ENCODE results near the gene LRP2BP. TPM values are rescaled to one million over a fixed set of nuclear protein-coding genes. Genes with fewer than 3 reads are reported as not detected.

Gene LRP2BP
- total RNA-seq, 2 experiments from 2014 or later, result 2.7 to 3.1 TPM

- H3K4me1 Mint-ChIP-seq (ENCODE audit: low read depth), result no peaks in the 10 kb centered on the region
- Histone ChIP-seq H3K9me3 (ENCODE audit: control insufficient read depth in 1 of 2, insufficient read depth in 1 of 2, low read length in 2 of 2) (no peaks in the 10 kb centered on the region), H3K36me3 (ENCODE audit: insufficient read depth, low read length) (no peaks in the 10 kb centered on the region), H3K4me3 (ENCODE audit: low read length) (no peak overlapping the region), H3K27ac (ENCODE audit: low read depth in 1 of 2, low read length in 2 of 2) (no peak overlapping the region), H3K27me3 (ENCODE audit: control insufficient read depth in 1 of 2, insufficient read depth in 2 of 2, low read length in 2 of 2) (no peaks in the 10 kb centered on the region), H3K4me1 (ENCODE audit: insufficient read depth, low read length) (no peaks in the 10 kb centered on the region)
- CTCF ChIA-PET, result no interaction called here
- no peaks in the 10 kb centered on the region for H3K9me3 Mint-ChIP-seq
- no peak for ATAC-seq (ENCODE audit: poor library complexity)
- no peak for TF ChIP-seq CTCF (IDR thresholded peaks at IDR 0.05)
- H3K27me3 Mint-ChIP-seq, result no peaks in the 10 kb centered on the region
- intact Hi-C loops (cut with DNase I, micrococcal nuclease), result no loop called here
- H3K27ac Mint-ChIP-seq, result no peak overlapping the region
- H3K36me3 Mint-ChIP-seq (ENCODE audit: low read depth), result no peaks in the 10 kb centered on the region
- no peak for DNase-seq
- POLR2A ChIA-PET, result no interaction called here
- no peak overlapping the region for H3K4me3 Mint-ChIP-seq
Measured at GRCh38 chr4:185374573-185374972, 21.2 kb downstream of the LRP2BP start.

GRCh38 chr4:185374027-185374426 is 21.7 kb downstream of the LRP2BP start:
- Mint-ChIP-seq H3K27ac (no peak overlapping the region), H3K36me3 (ENCODE audit: low read depth) (no peaks in the 10 kb centered on the region), H3K27me3 (no peaks in the 10 kb centered on the region), H3K4me1 (ENCODE audit: low read depth) (no peaks in the 10 kb centered on the region), H3K4me3 (no peak overlapping the region), H3K9me3 (no peaks in the 10 kb centered on the region)
- no peaks in the 10 kb centered on the region for H3K36me3 ChIP-seq (ENCODE audit: insufficient read depth, low read length)
- intact Hi-C loops (cut with DNase I, micrococcal nuclease), result no loop called here
- DNase-seq (no peak), ATAC-seq (ENCODE audit: poor library complexity) (no peak)
- no peaks in the 10 kb centered on the region for H3K27me3 ChIP-seq (ENCODE audit: control insufficient read depth in 1 of 2, insufficient read depth in 2 of 2, low read length in 2 of 2)
- no peak overlapping the region for H3K27ac ChIP-seq (ENCODE audit: low read depth in 1 of 2, low read length in 2 of 2)
- no peak for TF ChIP-seq CTCF (IDR thresholded peaks at IDR 0.05)
- ChIA-PET CTCF (no interaction called here), POLR2A (no interaction called here)
- H3K4me1 ChIP-seq (ENCODE audit: insufficient read depth, low read length), result no peaks in the 10 kb centered on the region
- no peak overlapping the region for H3K4me3 ChIP-seq (ENCODE audit: low read length)
- H3K9me3 ChIP-seq (ENCODE audit: control insufficient read depth in 1 of 2, insufficient read depth in 1 of 2, low read length in 2 of 2), result no peaks in the 10 kb centered on the region

- no peak for DNase-seq
- CTCF ChIA-PET, result no interaction called here
- no peak overlapping the region for H3K27ac ChIP-seq (ENCODE audit: low read depth in 1 of 2, low read length in 2 of 2)
Measured at GRCh38 chr4:185371702-185372101, 24.0 kb downstream of the LRP2BP start.

More at GRCh38 chr4:185371702-185372101, 24.0 kb downstream of the LRP2BP start:
- no peak overlapping the region for H3K4me3 Mint-ChIP-seq
- Histone ChIP-seq H3K9me3 (ENCODE audit: control insufficient read depth in 1 of 2, insufficient read depth in 1 of 2, low read length in 2 of 2) (no peaks in the 10 kb centered on the region), H3K36me3 (ENCODE audit: insufficient read depth, low read length) (no peaks in the 10 kb centered on the region), H3K27me3 (ENCODE audit: control insufficient read depth in 1 of 2, insufficient read depth in 2 of 2, low read length in 2 of 2) (no peaks in the 10 kb centered on the region), H3K4me1 (ENCODE audit: insufficient read depth, low read length) (no peaks in the 10 kb centered on the region), H3K4me3 (ENCODE audit: low read length) (no peak overlapping the region)
- H3K27me3 Mint-ChIP-seq, result no peaks in the 10 kb centered on the region
- ATAC-seq (ENCODE audit: poor library complexity), result no peak
- H3K4me1 Mint-ChIP-seq (ENCODE audit: low read depth), result no peaks in the 10 kb centered on the region
- H3K27ac Mint-ChIP-seq, result no peak overlapping the region
- intact Hi-C loops (cut with DNase I, micrococcal nuclease), result no loop called here
- no peak for TF ChIP-seq CTCF (IDR thresholded peaks at IDR 0.05)
- H3K36me3 Mint-ChIP-seq (ENCODE audit: low read depth), result no peaks in the 10 kb centered on the region
- H3K9me3 Mint-ChIP-seq, result no peaks in the 10 kb centered on the region
- POLR2A ChIA-PET, result no interaction called here

Data from CD4-positive, alpha-beta T cell (primary cell).